H9 (cell line): ENCODE measurements around the gene VWF. TPM values are rescaled to one million over a fixed set of nuclear protein-coding genes. Genes with fewer than 3 reads are reported as not detected.
A peak's percentile ranks its signal among the peaks of the same experiment; 100 is the strongest.

Experiments
- DNase-seq: peaks from one replicate; pipeline ENCODE4 v3.0.0-alpha.2; 2017
- H2AFZ ChIP-seq: one replicate; pipeline ENCODE4 v1.6.1; 2013; ENCODE audit warnings: mild to moderate bottlenecking, low read length, control low read depth, moderate library complexity
- H2AK5ac ChIP-seq: 2 replicates; pipeline ENCODE4 v1.6.1; 2013; ENCODE audit warnings: low read length, control low read depth, mixed read lengths; ENCODE audit not compliant: insufficient read length
- H2BK120ac ChIP-seq: one replicate; pipeline ENCODE4 v1.6.1; 2013; ENCODE audit warnings: low read depth, mild to moderate bottlenecking, low read length, control low read depth, inconsistent platforms; ENCODE audit not compliant: poor library complexity, severe bottlenecking
- H2BK12ac ChIP-seq: 2 replicates; pipeline ENCODE4 v1.6.1; 2013; ENCODE audit warnings: low read length, control low read depth, mixed read lengths, low read depth; ENCODE audit not compliant: insufficient read length
- H2BK15ac ChIP-seq: 2 replicates; pipeline ENCODE4 v1.6.1; 2013; ENCODE audit warnings: low read depth, low read length, control low read depth
- H2BK20ac ChIP-seq: one replicate; pipeline ENCODE4 v1.6.1; 2013; ENCODE audit warnings: low read depth, mild to moderate bottlenecking, low read length, control low read depth, inconsistent platforms; ENCODE audit not compliant: poor library complexity, severe bottlenecking
- H2BK5ac ChIP-seq: 2 replicates; pipeline ENCODE4 v1.6.1; 2013; ENCODE audit warnings: low read length, control low read depth, mixed read lengths; ENCODE audit not compliant: insufficient read length
- H3K14ac ChIP-seq: 2 replicates; pipeline ENCODE4 v1.6.1; 2013; ENCODE audit warnings: low read length, control low read depth; ENCODE audit not compliant: insufficient read depth
- H3K18ac ChIP-seq: 2 replicates; pipeline ENCODE4 v1.6.1; 2013; ENCODE audit warnings: low read depth, mild to moderate bottlenecking, mixed read lengths, low read length, control low read depth; ENCODE audit not compliant: insufficient read length
- H3K23ac ChIP-seq: 2 replicates; pipeline ENCODE4 v1.6.1; 2013; ENCODE audit warnings: low read length, control low read depth, mixed read lengths, low read depth; ENCODE audit not compliant: insufficient read length
- H3K23me2 ChIP-seq: 2 replicates; pipeline ENCODE4 v1.6.1; 2013; ENCODE audit warnings: low read depth, mild to moderate bottlenecking, mixed read lengths, low read length, control low read depth; ENCODE audit not compliant: insufficient read length, poor library complexity, severe bottlenecking
- H3K27ac ChIP-seq: 2 replicates; pipeline ENCODE4 v1.5.1; 2013; ENCODE audit warnings: low read length, control low read depth, mixed read lengths, low read depth; ENCODE audit not compliant: insufficient read length
- H3K27me3 ChIP-seq: 2 replicates; pipeline ENCODE4 v1.6.1; 2013; ENCODE audit warnings: low read length, control low read depth, inconsistent platforms; ENCODE audit not compliant: insufficient read depth
- H3K4ac ChIP-seq: 2 replicates; pipeline ENCODE4 v1.6.1; 2013; ENCODE audit warnings: low read depth, mild to moderate bottlenecking, control low read depth, inconsistent platforms, low read length, moderate library complexity
- H3K4me1 ChIP-seq: 2 replicates; pipeline ENCODE4 v1.6.1; 2013; ENCODE audit warnings: low read length, control low read depth, inconsistent platforms; ENCODE audit not compliant: insufficient read depth
- H3K4me2 ChIP-seq: 2 replicates; pipeline ENCODE4 v1.6.1; 2013; ENCODE audit warnings: low read length, control low read depth, mixed read lengths; ENCODE audit not compliant: insufficient read length, insufficient read depth
- H3K56ac ChIP-seq: 2 replicates; pipeline ENCODE4 v1.6.1; 2013; ENCODE audit warnings: low read depth, mild to moderate bottlenecking, mixed read lengths, low read length, control low read depth; ENCODE audit not compliant: insufficient read length
- H3K79me1 ChIP-seq: 2 replicates; pipeline ENCODE4 v1.6.1; 2013; ENCODE audit warnings: low read depth, mild to moderate bottlenecking, moderate library complexity, low read length, control low read depth, inconsistent platforms; ENCODE audit not compliant: insufficient read depth, poor library complexity, severe bottlenecking
- H3K79me2 ChIP-seq: 2 replicates; pipeline ENCODE4 v1.6.1; 2013; ENCODE audit warnings: low read length, control low read depth, inconsistent platforms; ENCODE audit not compliant: insufficient read depth
- H3K9ac ChIP-seq: 2 replicates; pipeline ENCODE4 v1.6.1; 2013; ENCODE audit warnings: low read length, control low read depth, mixed read lengths; ENCODE audit not compliant: insufficient read length; ENCODE audit errors: extremely low read depth
- H3K9me3 ChIP-seq: one replicate; pipeline ENCODE4 v1.6.1; 2013; ENCODE audit warnings: low read depth, low read length, inconsistent platforms; ENCODE audit not compliant: control insufficient read depth
- H3T11ph ChIP-seq: one replicate; pipeline ENCODE4 v1.6.1; 2013; ENCODE audit warnings: mild to moderate bottlenecking, low read length, control low read depth, inconsistent platforms
- H4K20me1 ChIP-seq: one replicate; pipeline ENCODE4 v1.6.1; 2013; ENCODE audit not compliant: control insufficient read depth, insufficient read length, insufficient read depth
- H4K5ac ChIP-seq: 2 replicates; pipeline ENCODE4 v1.6.1; 2013; ENCODE audit warnings: low read depth, mild to moderate bottlenecking, mixed read lengths, low read length, control low read depth; ENCODE audit not compliant: insufficient read length
- H4K8ac ChIP-seq: replicated peaks from 2 replicates; pipeline ENCODE4 v1.6.1; 2013; ENCODE audit warnings: low read length, control low read depth, mixed read lengths, low read depth; ENCODE audit not compliant: insufficient read length
- H4K91ac ChIP-seq: 2 replicates; pipeline ENCODE4 v1.6.1; 2013; ENCODE audit warnings: low read depth, mild to moderate bottlenecking, moderate library complexity, mixed read lengths, low read length, control low read depth; ENCODE audit not compliant: insufficient read length
- H3K27ac Mint-ChIP-seq, 3 experiments: 2 replicates in 2 of 3; 3 replicates in 1 of 3; pipeline ENCODE4 v1.8.0; 2020 to 2021; ENCODE audit warnings: mixed read lengths in 3 of 3, mild to moderate bottlenecking in 1 of 3, moderate library complexity in 1 of 3
- H3K27me3 Mint-ChIP-seq: 2 replicates; pipeline ENCODE4 v1.8.0; 2021; ENCODE audit warnings: low read depth, mild to moderate bottlenecking, moderate library complexity, mixed read lengths
- H3K36me3 Mint-ChIP-seq, 3 experiments: 2 replicates in 2 of 3; 3 replicates in 1 of 3; pipeline ENCODE4 v1.8.0; 2020 to 2021; ENCODE audit warnings: low read depth in 3 of 3, mixed read lengths in 3 of 3; ENCODE audit not compliant: insufficient read depth in 1 of 3
- H3K4me1 Mint-ChIP-seq, 2 experiments: 2 replicates each; pipeline ENCODE4 v1.8.0; 2020; ENCODE audit warnings: mixed read lengths in 2 of 2
- H3K4me3 Mint-ChIP-seq, 2 experiments: 2 replicates in 1 of 2; 3 replicates in 1 of 2; pipeline ENCODE4 v1.8.0; 2020 to 2021; ENCODE audit warnings: mild to moderate bottlenecking in 2 of 2, mixed read lengths in 2 of 2, moderate library complexity in 1 of 2
- H3K9me3 Mint-ChIP-seq, 2 experiments: 2 replicates in 1 of 2; 3 replicates in 1 of 2; pipeline ENCODE4 v1.8.0; 2020; ENCODE audit warnings: mild to moderate bottlenecking in 2 of 2, mixed read lengths in 2 of 2, moderate library complexity in 1 of 2
- CTCF ChIP-seq: fragments of 200-600 bp; sonication (generic); conservative IDR thresholded peaks from 3 replicates; pipeline ENCODE4 v1.8.0; 2021; ENCODE audit warnings: antibody characterized with exemption, mild to moderate bottlenecking
- WGBS: extraction: QIAGEN DNeasy Blood & Tissue Kit; methylation state at CpG from one replicate; pipeline ENCODE4 v1.1.7; 2013; ENCODE audit warnings: missing lambda C conversion rate, low lambda C conversion rate, mixed read lengths; ENCODE audit not compliant: insufficient read length; ENCODE audit errors: extremely low coverage; 5-methylcytosine and 5-hydroxymethylcytosine counted together
- total RNA-seq: library from RNA; stranded (reverse); gene quantifications from 2 replicates; pipeline ENCODE4 v1.2.1, GENCODE V29; 2021

Gene VWF
- total RNA-seq, 1 experiment from 2014 or later, result 0.17 TPM

GRCh38 chr12:6088921-6089747 lies 35.3 kb downstream of the VWF start:
- H3K27ac ChIP-seq, result no peak overlapping the region

More at GRCh38 chr12:6088921-6089747, 35.3 kb downstream of the VWF start:
- Mint-ChIP-seq H3K36me3 (peaks cover 0 to 9% (median 0%) of the 10 kb centered on the region in 3 experiments; a peak in 2 of 7 replicates), H3K9me3 (peaks cover 6 to 7% of the 10 kb centered on the region in 2 experiments; a peak in 4 of 5 replicates), H3K4me1 (peaks cover 51 to 60% of the 10 kb centered on the region in 2 experiments), H3K4me3 (no peak overlapping the region; a peak in 1 of 5 replicates), H3K27ac (peak overlapping the region in 2 of 3 experiments; percentile 62 to 87; a peak in 4 of 7 replicates), H3K27me3 (peaks cover 12% of the 10 kb centered on the region)
- no peak overlapping the region for H3K4me2 ChIP-seq
- H4K5ac ChIP-seq, result no peak overlapping the region
- TF ChIP-seq CTCF, result no peak
- no peak overlapping the region for H2AK5ac ChIP-seq
- peaks cover 3% of the 10 kb centered on the region for H3K23me2 ChIP-seq
- no peaks in the 10 kb centered on the region for H3K9me3 ChIP-seq
- H3K23ac ChIP-seq, result no peak overlapping the region
- DNase-seq, result peak; percentile 71
- no peaks in the 10 kb centered on the region for H3K27me3 ChIP-seq
- no peak overlapping the region for H3K9ac ChIP-seq
- no peak overlapping the region for H3T11ph ChIP-seq
- no peak overlapping the region for H4K91ac ChIP-seq
- H2BK5ac ChIP-seq, result no peak overlapping the region
- H3K79me1 ChIP-seq, result no peaks in the 10 kb centered on the region
- no peak overlapping the region for H2BK12ac ChIP-seq
- no peak overlapping the region for H4K8ac ChIP-seq
- no peak overlapping the region for H2BK120ac ChIP-seq
- no peak overlapping the region for H2BK20ac ChIP-seq
- H2BK15ac ChIP-seq, result no peak overlapping the region
- no peak overlapping the region for H3K18ac ChIP-seq
- no peak overlapping the region for H2AFZ ChIP-seq
- no peak overlapping the region for H3K14ac ChIP-seq
- H3K79me2 ChIP-seq, result no peaks in the 10 kb centered on the region
- no CpG with 5 or more reads among the region's 15 CpGs for WGBS
- H3K56ac ChIP-seq, result no peak overlapping the region
- peaks cover 17% of the 10 kb centered on the region for H3K4me1 ChIP-seq
- H4K20me1 ChIP-seq, result no peaks in the 10 kb centered on the region
- no peak overlapping the region for H3K4ac ChIP-seq
